C4-2B (cell line): ENCODE measurements around the gene ZSCAN1.

Source experiments
- CTCF ChIP-seq: fragments of 450-650 bp; conservative IDR thresholded peaks from 2 replicates; pipeline ENCODE4 v1.5.1; 2017; ENCODE audit warnings: mild to moderate bottlenecking
- ZFX ChIP-seq: fragments of 450-650 bp; IDR thresholded peaks from 2 replicates; pipeline ENCODE4 v1.6.1; 2017

DNA sequence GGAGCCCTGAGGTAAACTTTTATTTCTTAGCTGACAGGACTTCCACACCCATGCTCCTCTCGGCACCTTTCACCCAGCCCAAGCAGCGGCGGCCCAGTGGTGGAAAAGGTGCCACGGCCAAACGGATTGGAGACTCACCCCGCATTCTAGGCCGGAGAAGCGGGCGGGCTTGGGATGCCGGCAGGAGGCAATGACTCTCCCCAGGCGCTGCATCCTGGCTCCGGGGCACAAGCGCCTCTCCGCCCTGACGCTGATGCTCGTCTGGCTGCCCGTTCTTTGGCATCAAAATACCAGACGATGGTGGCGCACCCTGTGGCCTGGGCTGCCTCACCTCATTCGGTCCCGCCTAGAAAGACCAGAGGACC, 24.5 kb upstream of the ZSCAN1 start:
- TF ChIP-seq CTCF (no peak), ZFX (no peak)
